Measurements from ENCODE around the gene ADI1.

GRCh38 chr2:3553946-3554345 is 34.6 kb upstream of the ADI1 start:
- TF ChIP-seq RAD21 (IDR thresholded peaks at IDR 0.05) (no peak), HNF4A (conservative IDR thresholded peaks at IDR 0.05) (no peak), CTCF (IDR thresholded peaks at IDR 0.05; ENCODE audit: low read depth, low read length, missing input control) (no peak), MAX (IDR thresholded peaks at IDR 0.05) (no peak), REST (IDR thresholded peaks at IDR 0.05) (no peak), ATF3 (IDR thresholded peaks at IDR 0.05) (no peak), SP1 (IDR thresholded peaks at IDR 0.05) (no peak), HNF4G (IDR thresholded peaks at IDR 0.05) (no peak), EGR1 (IDR thresholded peaks at IDR 0.05; ENCODE audit: low read depth in 2 of 2) (no peak), FOXA1 (IDR thresholded peaks at IDR 0.05) (no peak), YY1 (IDR thresholded peaks at IDR 0.05) (no peak)
- TF ChIP-seq, protein P1, sequence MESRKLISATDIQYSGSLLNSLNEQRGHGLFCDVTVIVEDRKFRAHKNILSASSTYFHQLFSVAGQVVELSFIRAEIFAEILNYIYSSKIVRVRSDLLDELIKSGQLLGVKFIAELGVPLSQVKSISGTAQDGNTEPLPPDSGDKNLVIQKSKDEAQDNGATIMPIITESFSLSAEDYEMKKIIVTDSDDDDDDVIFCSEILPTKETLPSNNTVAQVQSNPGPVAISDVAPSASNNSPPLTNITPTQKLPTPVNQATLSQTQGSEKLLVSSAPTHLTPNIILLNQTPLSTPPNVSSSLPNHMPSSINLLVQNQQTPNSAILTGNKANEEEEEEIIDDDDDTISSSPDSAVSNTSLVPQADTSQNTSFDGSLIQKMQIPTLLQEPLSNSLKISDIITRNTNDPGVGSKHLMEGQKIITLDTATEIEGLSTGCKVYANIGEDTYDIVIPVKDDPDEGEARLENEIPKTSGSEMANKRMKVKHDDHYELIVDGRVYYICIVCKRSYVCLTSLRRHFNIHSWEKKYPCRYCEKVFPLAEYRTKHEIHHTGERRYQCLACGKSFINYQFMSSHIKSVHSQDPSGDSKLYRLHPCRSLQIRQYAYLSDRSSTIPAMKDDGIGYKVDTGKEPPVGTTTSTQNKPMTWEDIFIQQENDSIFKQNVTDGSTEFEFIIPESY (IDR thresholded peaks at IDR 0.05) = no peak
